HEK293 (cell line): ENCODE results near the gene CCDC187.
A peak's percentile ranks its signal among the peaks of the same experiment; 100 is the strongest.

ENCODE experiments used
- CTCF ChIA-PET: fragments of 350-600 bp; formaldehyde crosslinking; extraction: SDS; loops from one replicate; lab custom pipeline; 2021; ENCODE audit warnings: antibody characterized with exemption; lab: Yijun Ruan, JAX
- POLR2A ChIA-PET: fragments of 300-600 bp; formaldehyde crosslinking; extraction: SDS; loops from one replicate; lab custom pipeline; 2020; ENCODE audit warnings: antibody characterized with exemption, inconsistent platforms; lab: Yijun Ruan, JAX
- H3K27ac ChIP-seq: fragments of 200-500 bp; sonication (Bioruptor generic); 2 replicates; pipeline ENCODE4 v1.5.1; 2014; ENCODE audit warnings: low read depth, low read length, control low read depth, inconsistent platforms; ENCODE audit errors: extremely low read depth
- H3K36me3 ChIP-seq, 2 experiments: fragments of 200-500 bp in 1 of 2; sonication (Bioruptor generic) in 1 of 2; 1 replicate in 1 of 2; 2 replicates in 1 of 2; pipeline ENCODE4 v1.5.1; 2014 to 2017; ENCODE audit warnings: inconsistent platforms in 2 of 2, low read length in 2 of 2; ENCODE audit not compliant: control insufficient read depth in 2 of 2, insufficient read depth in 1 of 2
- H3K4me1 ChIP-seq: fragments of 200-500 bp; sonication (Bioruptor generic); 2 replicates; pipeline ENCODE4 v1.5.1; 2014; ENCODE audit warnings: mild to moderate bottlenecking, low read length, inconsistent platforms; ENCODE audit not compliant: control insufficient read depth, insufficient read depth
- H3K4me3 ChIP-seq: 2 replicates; pipeline ENCODE4 v1.5.1; 2011; ENCODE audit warnings: low read depth, mild to moderate bottlenecking, control low read depth, low read length, moderate library complexity
- H3K9me3 ChIP-seq: fragments of 200-500 bp; sonication (Bioruptor generic); 2 replicates; pipeline ENCODE4 v1.5.1; 2014; ENCODE audit warnings: low read depth, low read length, inconsistent platforms; ENCODE audit not compliant: control insufficient read depth, insufficient read depth
- HIC1 ChIP-seq: fragments of 450-650 bp; formaldehyde crosslinking; IDR thresholded peaks from 2 replicates; pipeline ENCODE4 v1.5.1; 2016; ENCODE audit warnings: missing biosample characterization, missing genetic modification characterization
- KLF16 ChIP-seq: fragments of 450-650 bp; formaldehyde crosslinking; IDR thresholded peaks from 2 replicates; pipeline ENCODE4 v1.5.1; 2017; ENCODE audit warnings: missing biosample characterization, missing genetic modification characterization
- KLF7 ChIP-seq: fragments of 450-650 bp; formaldehyde crosslinking; IDR thresholded peaks from 2 replicates; pipeline ENCODE4 v1.5.1; 2016; ENCODE audit warnings: missing biosample characterization, missing genetic modification characterization, borderline replicate concordance
- KLF8 ChIP-seq: fragments of 450-650 bp; formaldehyde crosslinking; IDR thresholded peaks from 2 replicates; pipeline ENCODE4 v1.5.1; 2016; ENCODE audit warnings: missing biosample characterization, missing genetic modification characterization
- PATZ1 ChIP-seq: fragments of 450-650 bp; formaldehyde crosslinking; IDR thresholded peaks from 2 replicates; pipeline ENCODE4 v1.5.1; 2016; ENCODE audit warnings: missing biosample characterization, missing genetic modification characterization
- SALL2 ChIP-seq: fragments of 450-650 bp; formaldehyde crosslinking; IDR thresholded peaks from 2 replicates; pipeline ENCODE4 v1.5.0; 2017; ENCODE audit warnings: missing biosample characterization, mild to moderate bottlenecking, missing genetic modification characterization, borderline replicate concordance
- SCRT1 ChIP-seq: fragments of 450-650 bp; formaldehyde crosslinking; IDR thresholded peaks from 2 replicates; pipeline ENCODE4 v1.5.1; 2016; ENCODE audit warnings: missing biosample characterization, missing genetic modification characterization, borderline replicate concordance
- SCRT2 ChIP-seq: fragments of 450-650 bp; formaldehyde crosslinking; IDR thresholded peaks from 2 replicates; pipeline ENCODE4 v1.5.1; 2016; ENCODE audit warnings: missing biosample characterization, missing genetic modification characterization
- ZNF169 ChIP-seq: fragments of 450-650 bp; formaldehyde crosslinking; IDR thresholded peaks from 2 replicates; pipeline ENCODE4 v1.5.1; 2016; ENCODE audit warnings: missing biosample characterization, missing genetic modification characterization
- ZNF19 ChIP-seq: fragments of 450-650 bp; formaldehyde crosslinking; IDR thresholded peaks from 2 replicates; pipeline ENCODE4; 2016; ENCODE audit warnings: missing biosample characterization, missing genetic modification characterization, low read depth
- ZNF223 ChIP-seq: fragments of 450-650 bp; formaldehyde crosslinking; IDR thresholded peaks from 2 replicates; pipeline ENCODE4 v1.5.1; 2016; ENCODE audit warnings: missing biosample characterization, missing genetic modification characterization
- ZNF24 ChIP-seq: fragments of 450-650 bp; formaldehyde crosslinking; IDR thresholded peaks from 2 replicates; pipeline ENCODE4 v1.5.1; 2016; ENCODE audit warnings: missing biosample characterization, missing genetic modification characterization
- ZNF398 ChIP-seq: fragments of 450-650 bp; formaldehyde crosslinking; IDR thresholded peaks from 2 replicates; pipeline ENCODE4 v1.5.1; 2017; ENCODE audit warnings: missing biosample characterization, missing genetic modification characterization
- ZNF426 ChIP-seq: fragments of 450-650 bp; formaldehyde crosslinking; IDR thresholded peaks from 2 replicates; pipeline ENCODE4 v1.5.1; 2017; ENCODE audit warnings: missing biosample characterization, missing genetic modification characterization, mild to moderate bottlenecking, inconsistent platforms, moderate library complexity
- ZNF513 ChIP-seq: fragments of 450-650 bp; IDR thresholded peaks from 2 replicates; pipeline ENCODE4 v1.5.1; 2018; ENCODE audit warnings: missing biosample characterization, missing genetic modification characterization
- ZNF514 ChIP-seq: fragments of 450-650 bp; formaldehyde crosslinking; IDR thresholded peaks from 2 replicates; pipeline ENCODE4 v1.5.1; 2016; ENCODE audit warnings: missing biosample characterization, missing genetic modification characterization
- ZNF580 ChIP-seq: fragments of 450-650 bp; formaldehyde crosslinking; IDR thresholded peaks from 2 replicates; pipeline ENCODE4 v1.5.1; 2016; ENCODE audit warnings: missing biosample characterization, missing genetic modification characterization
- ZNF600 ChIP-seq: fragments of 450-650 bp; formaldehyde crosslinking; IDR thresholded peaks from 2 replicates; pipeline ENCODE4 v1.5.1; 2016; ENCODE audit warnings: missing biosample characterization, missing genetic modification characterization
- ZNF830 ChIP-seq: fragments of 450-650 bp; IDR thresholded peaks from 2 replicates; pipeline ENCODE4 v1.5.0; 2018; ENCODE audit warnings: missing biosample characterization, missing genetic modification characterization, low read depth, mild to moderate bottlenecking, moderate library complexity
- ZSCAN30 ChIP-seq: fragments of 450-650 bp; IDR thresholded peaks from 2 replicates; pipeline ENCODE4 v1.5.1; 2018; ENCODE audit warnings: missing biosample characterization, mild to moderate bottlenecking, missing genetic modification characterization, moderate library complexity

Gene CCDC187

GRCh38 chr9:136331556-136332481 is 27.9 kb upstream of the CCDC187 start (continued):
- TF ChIP-seq PATZ1 (peak; percentile 32; the same call in 1 of the 2 replicates), ZSCAN30 (tag by site-specific recombination) (no peak), KLF8 (tag by site-specific recombination) (peak; percentile 66; the same call in 1 of the 2 replicates), ZNF19 (no peak), ZNF169 (no peak)

GRCh38 chr9:136331030-136331429 is 27.1 kb upstream of the CCDC187 start:
- no peak overlapping the region for H3K4me3 ChIP-seq
- H3K27ac ChIP-seq, result no peak overlapping the region
- peaks cover 0 to 24% of the 10 kb centered on the region in 2 experiments; a peak in 1 of 3 replicates for H3K36me3 ChIP-seq
- POLR2A ChIA-PET, result interaction anchor here (0.9 kb wide), 1 partner anchor 32 kb away, joined by 3 read pairs; the partner anchor contains the start of gene DNLZ
- peaks cover 8% of the 10 kb centered on the region for H3K4me1 ChIP-seq
- H3K9me3 ChIP-seq, result no peaks in the 10 kb centered on the region
- TF ChIP-seq ZNF24 (tag by site-specific recombination) (no peak), HIC1 (tag by site-specific recombination) (0 out of 2 replicates have a peak, but pooled peaks have one; percentile 15), KLF7 (tag by site-specific recombination) (no peak), ZNF830 (tag by site-specific recombination) (no peak), ZNF514 (tag by site-specific recombination) (no peak), KLF16 (tag by site-specific recombination) (no peak), SCRT1 (tag by site-specific recombination) (peak; percentile 43; the same call in 1 of the 2 replicates), SCRT2 (tag by site-specific recombination) (peak; percentile 80), ZNF426 (tag by site-specific recombination) (no peak)
- TF ChIP-seq, all 188 proteins: peak for 3
- CTCF ChIA-PET, result interaction anchor here (2.9 kb wide), 1 partner anchor 9 kb away, joined by 23 read pairs; no protein-coding TSS in a partner anchor

- Histone ChIP-seq H3K4me1 (peaks cover 8% of the 10 kb centered on the region), H3K36me3 (peaks cover 0 to 18% of the 10 kb centered on the region in 2 experiments; a peak in 1 of 3 replicates), H3K4me3 (no peak overlapping the region), H3K27ac (no peak overlapping the region), H3K9me3 (no peaks in the 10 kb centered on the region)
- CTCF ChIA-PET, result interaction anchor here (1.1 to 2.9 kb wide), 2 partner anchors 10 to 18 kb away, joined by 3 to 23 read pairs; no protein-coding TSS in a partner anchor
- POLR2A ChIA-PET, result interaction anchor here (0.8 kb wide), 1 partner anchor 61 kb away, joined by 4 read pairs; no protein-coding TSS in a partner anchor
- TF ChIP-seq ZNF600 (tag by site-specific recombination) (no peak), SALL2 (tag by site-specific recombination) (no peak), ZNF513 (tag by site-specific recombination) (no peak), ZNF398 (no peak), ZNF223 (no peak), ZNF580 (tag by site-specific recombination) (no peak)
Observed at GRCh38 chr9:136330406-136330990, 26.6 kb upstream of the CCDC187 start.
